ENCODE data around the gene GALNT17.

Gene GALNT17

GRCh38 chr7:71470830-71471229, 338.9 kb downstream of the GALNT17 start:
- Histone ChIP-seq H3K23ac (ENCODE audit: low read length) (no peak overlapping the region), H3K4me3 (ENCODE audit: low read depth, low read length) (no peak overlapping the region), H3K27ac (ENCODE audit: low read depth, low read length) (no peak overlapping the region), H3K27me3 (ENCODE audit: insufficient read depth, low read length) (no peaks in the 10 kb centered on the region), H2BK5ac (ENCODE audit: low read depth, low read length, poor library complexity) (no peak overlapping the region), H3K9me3 (ENCODE audit: insufficient read depth, low read depth, low read length) (peaks cover 4% of the 10 kb centered on the region), H3K79me1 (ENCODE audit: low read length) (no peaks in the 10 kb centered on the region), H3K14ac (ENCODE audit: low read length) (no peak overlapping the region), H4K91ac (ENCODE audit: low read depth, low read length) (no peak overlapping the region), H2AFZ (ENCODE audit: insufficient read depth, low read length, poor library complexity) (no peak overlapping the region), H3K4me2 (ENCODE audit: low read length) (no peak overlapping the region), H3K79me2 (ENCODE audit: control insufficient read depth, insufficient read depth, low read length, poor library complexity) (no peaks in the 10 kb centered on the region), H2AK5ac (ENCODE audit: low read length) (no peak overlapping the region), H4K8ac (ENCODE audit: low read depth, low read length) (no peak overlapping the region), H3K36me3 (ENCODE audit: control insufficient read depth in 1 of 2, insufficient read depth in 2 of 2, low read length in 2 of 2) (no peaks in the 10 kb centered on the region), H3K18ac (ENCODE audit: low read length) (no peak overlapping the region), H3K4me1 (ENCODE audit: control insufficient read depth in 1 of 2, insufficient read depth in 2 of 2, low read length in 2 of 2) (no peaks in the 10 kb centered on the region), H4K12ac (ENCODE audit: low read depth, low read length) (no peak overlapping the region), H3K4ac (ENCODE audit: low read depth, low read length) (no peak overlapping the region), H3K9ac (ENCODE audit: low read length) (no peak overlapping the region), H2BK12ac (ENCODE audit: low read length) (no peak overlapping the region), H2BK120ac (ENCODE audit: insufficient read depth, low read length, poor library complexity) (no peak overlapping the region)
- no CpG with 5 or more reads among the region's 1 CpG for WGBS (ENCODE audit: extremely low coverage, insufficient coverage, insufficient read length)
- no peak for DNase-seq

GRCh38 chr7:71472962-71473361, 341.0 kb downstream of the GALNT17 start:
- Histone ChIP-seq H3K4me1 (ENCODE audit: control insufficient read depth in 1 of 2, insufficient read depth in 2 of 2, low read length in 2 of 2) (no peaks in the 10 kb centered on the region), H3K79me2 (ENCODE audit: control insufficient read depth, insufficient read depth, low read length, poor library complexity) (no peaks in the 10 kb centered on the region)
- WGBS (ENCODE audit: extremely low coverage, insufficient coverage, insufficient read length): no CpG with 5 or more reads among the region's 2 CpGs

GRCh38 chr7:71473366-71473967, 341.5 kb downstream of the GALNT17 start:
- no peak overlapping the region for H3K27ac ChIP-seq (ENCODE audit: low read depth, low read length)
- H2AFZ ChIP-seq (ENCODE audit: insufficient read depth, low read length, poor library complexity): no peak overlapping the region
- H3K14ac ChIP-seq (ENCODE audit: low read length): no peak overlapping the region
- no peak overlapping the region for H3K23ac ChIP-seq (ENCODE audit: low read length)
- no peak overlapping the region for H3K9ac ChIP-seq (ENCODE audit: low read length)
- H2BK12ac ChIP-seq (ENCODE audit: low read length): no peak overlapping the region
- no peak overlapping the region for H2BK120ac ChIP-seq (ENCODE audit: insufficient read depth, low read length, poor library complexity)
- no peak overlapping the region for H3K4me3 ChIP-seq (ENCODE audit: low read depth, low read length)
- no peaks in the 10 kb centered on the region for H3K27me3 ChIP-seq (ENCODE audit: insufficient read depth, low read length)
- H3K4ac ChIP-seq (ENCODE audit: low read depth, low read length): no peak overlapping the region
- WGBS (ENCODE audit: extremely low coverage, insufficient coverage, insufficient read length): no CpG with 5 or more reads among the region's 2 CpGs
- H3K36me3 ChIP-seq (ENCODE audit: control insufficient read depth in 1 of 2, insufficient read depth in 2 of 2, low read length in 2 of 2): no peaks in the 10 kb centered on the region
- no peak for DNase-seq
- no peak overlapping the region for H4K12ac ChIP-seq (ENCODE audit: low read depth, low read length)
- no peak overlapping the region for H4K91ac ChIP-seq (ENCODE audit: low read depth, low read length)
- H2AK5ac ChIP-seq (ENCODE audit: low read length): no peak overlapping the region
- H2BK5ac ChIP-seq (ENCODE audit: low read depth, low read length, poor library complexity): no peak overlapping the region
- H3K18ac ChIP-seq (ENCODE audit: low read length): no peak overlapping the region
- H3K79me2 ChIP-seq (ENCODE audit: control insufficient read depth, insufficient read depth, low read length, poor library complexity): no peaks in the 10 kb centered on the region
- no peaks in the 10 kb centered on the region for H3K4me1 ChIP-seq (ENCODE audit: control insufficient read depth in 1 of 2, insufficient read depth in 2 of 2, low read length in 2 of 2)
- no peaks in the 10 kb centered on the region for H3K79me1 ChIP-seq (ENCODE audit: low read length)
- no peak overlapping the region for H3K4me2 ChIP-seq (ENCODE audit: low read length)
- H3K9me3 ChIP-seq (ENCODE audit: insufficient read depth, low read depth, low read length): peaks cover 4% of the 10 kb centered on the region
- no peak overlapping the region for H4K8ac ChIP-seq (ENCODE audit: low read depth, low read length)

More at GRCh38 chr7:71472962-71473361, 341.0 kb downstream of the GALNT17 start:
- no peak overlapping the region for H3K4ac ChIP-seq (ENCODE audit: low read depth, low read length)
- H3K9me3 ChIP-seq (ENCODE audit: insufficient read depth, low read depth, low read length): peaks cover 4% of the 10 kb centered on the region
- no peaks in the 10 kb centered on the region for H3K36me3 ChIP-seq (ENCODE audit: control insufficient read depth in 1 of 2, insufficient read depth in 2 of 2, low read length in 2 of 2)
- DNase-seq: no peak
- no peak overlapping the region for H4K91ac ChIP-seq (ENCODE audit: low read depth, low read length)
- no peak overlapping the region for H2AK5ac ChIP-seq (ENCODE audit: low read length)
- H3K27ac ChIP-seq (ENCODE audit: low read depth, low read length): no peak overlapping the region
- no peak overlapping the region for H3K14ac ChIP-seq (ENCODE audit: low read length)
- no peak overlapping the region for H3K9ac ChIP-seq (ENCODE audit: low read length)
- no peaks in the 10 kb centered on the region for H3K27me3 ChIP-seq (ENCODE audit: insufficient read depth, low read length)
- no peak overlapping the region for H4K12ac ChIP-seq (ENCODE audit: low read depth, low read length)
- no peak overlapping the region for H2AFZ ChIP-seq (ENCODE audit: insufficient read depth, low read length, poor library complexity)
- no peak overlapping the region for H3K4me2 ChIP-seq (ENCODE audit: low read length)
- no peak overlapping the region for H3K23ac ChIP-seq (ENCODE audit: low read length)
- no peak overlapping the region for H3K18ac ChIP-seq (ENCODE audit: low read length)
- no peaks in the 10 kb centered on the region for H3K79me1 ChIP-seq (ENCODE audit: low read length)
- H2BK120ac ChIP-seq (ENCODE audit: insufficient read depth, low read length, poor library complexity): no peak overlapping the region
- no peak overlapping the region for H3K4me3 ChIP-seq (ENCODE audit: low read depth, low read length)
- H4K8ac ChIP-seq (ENCODE audit: low read depth, low read length): no peak overlapping the region
- H2BK12ac ChIP-seq (ENCODE audit: low read length): no peak overlapping the region
- no peak overlapping the region for H2BK5ac ChIP-seq (ENCODE audit: low read depth, low read length, poor library complexity)

GRCh38 chr7:71477441-71477840, 345.5 kb downstream of the GALNT17 start:
- Histone ChIP-seq H3K4me1 (ENCODE audit: control insufficient read depth in 1 of 2, insufficient read depth in 2 of 2, low read length in 2 of 2) (no peaks in the 10 kb centered on the region), H2BK12ac (ENCODE audit: low read length) (no peak overlapping the region), H3K27ac (ENCODE audit: low read depth, low read length) (no peak overlapping the region), H2AFZ (ENCODE audit: insufficient read depth, low read length, poor library complexity) (no peak overlapping the region), H3K14ac (ENCODE audit: low read length) (no peak overlapping the region), H3K79me2 (ENCODE audit: control insufficient read depth, insufficient read depth, low read length, poor library complexity) (no peaks in the 10 kb centered on the region), H3K18ac (ENCODE audit: low read length) (no peak overlapping the region), H4K12ac (ENCODE audit: low read depth, low read length) (no peak overlapping the region), H4K8ac (ENCODE audit: low read depth, low read length) (no peak overlapping the region), H3K4me2 (ENCODE audit: low read length) (no peak overlapping the region), H3K4me3 (ENCODE audit: low read depth, low read length) (no peak overlapping the region), H3K36me3 (ENCODE audit: control insufficient read depth in 1 of 2, insufficient read depth in 2 of 2, low read length in 2 of 2) (no peaks in the 10 kb centered on the region), H3K4ac (ENCODE audit: low read depth, low read length) (no peak overlapping the region), H2BK5ac (ENCODE audit: low read depth, low read length, poor library complexity) (no peak overlapping the region), H3K9me3 (ENCODE audit: insufficient read depth, low read depth, low read length) (peaks cover 4% of the 10 kb centered on the region), H3K27me3 (ENCODE audit: insufficient read depth, low read length) (no peaks in the 10 kb centered on the region), H3K23ac (ENCODE audit: low read length) (no peak overlapping the region), H4K91ac (ENCODE audit: low read depth, low read length) (no peak overlapping the region), H3K79me1 (ENCODE audit: low read length) (no peaks in the 10 kb centered on the region), H3K9ac (ENCODE audit: low read length) (no peak overlapping the region), H2AK5ac (ENCODE audit: low read length) (no peak overlapping the region), H2BK120ac (ENCODE audit: insufficient read depth, low read length, poor library complexity) (no peak overlapping the region)
- DNase-seq: no peak
- no CpG with 5 or more reads among the region's 7 CpGs for WGBS (ENCODE audit: extremely low coverage, insufficient coverage, insufficient read length)
